Loucy (cell line): ENCODE data around the gene GOLGA1.

Experiments
- EZH2phosphoT487 ChIP-seq: fragments of 200-600 bp; IDR thresholded peaks from 2 replicates; pipeline ENCODE4 v1.6.1; 2018; ENCODE audit warnings: antibody characterized with exemption, mild to moderate bottlenecking, moderate library complexity, borderline replicate concordance
- TF ChIP-seq, protein P1 (sequence below): fragments of 200-600 bp; sonication (generic); conservative IDR thresholded peaks from 2 replicates; pipeline ENCODE4 v1.5.1; 2014; ENCODE audit warnings: mild to moderate bottlenecking, antibody characterized with exemption, low read length

DNA sequence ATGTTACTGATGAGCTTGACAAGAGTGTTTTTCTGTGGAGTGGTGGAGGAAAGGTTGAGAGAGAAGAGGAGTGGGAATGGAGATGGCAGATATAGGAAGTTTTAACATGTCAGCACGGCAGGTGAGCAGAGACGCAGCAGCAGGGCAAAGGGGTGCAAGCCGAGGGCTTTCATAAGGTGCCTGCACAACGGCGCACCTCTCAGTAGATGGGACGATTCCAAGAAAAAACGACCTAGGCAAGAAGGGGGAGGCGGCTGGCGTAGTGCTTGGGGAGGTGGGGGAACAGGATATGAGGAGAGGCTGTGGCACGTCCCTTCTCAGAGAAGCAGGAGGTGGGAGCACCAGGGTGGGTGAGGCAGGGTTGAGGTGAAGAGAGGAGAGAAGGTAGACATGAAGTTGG, 54.4 kb downstream of the GOLGA1 start:
- TF ChIP-seq, protein P1, sequence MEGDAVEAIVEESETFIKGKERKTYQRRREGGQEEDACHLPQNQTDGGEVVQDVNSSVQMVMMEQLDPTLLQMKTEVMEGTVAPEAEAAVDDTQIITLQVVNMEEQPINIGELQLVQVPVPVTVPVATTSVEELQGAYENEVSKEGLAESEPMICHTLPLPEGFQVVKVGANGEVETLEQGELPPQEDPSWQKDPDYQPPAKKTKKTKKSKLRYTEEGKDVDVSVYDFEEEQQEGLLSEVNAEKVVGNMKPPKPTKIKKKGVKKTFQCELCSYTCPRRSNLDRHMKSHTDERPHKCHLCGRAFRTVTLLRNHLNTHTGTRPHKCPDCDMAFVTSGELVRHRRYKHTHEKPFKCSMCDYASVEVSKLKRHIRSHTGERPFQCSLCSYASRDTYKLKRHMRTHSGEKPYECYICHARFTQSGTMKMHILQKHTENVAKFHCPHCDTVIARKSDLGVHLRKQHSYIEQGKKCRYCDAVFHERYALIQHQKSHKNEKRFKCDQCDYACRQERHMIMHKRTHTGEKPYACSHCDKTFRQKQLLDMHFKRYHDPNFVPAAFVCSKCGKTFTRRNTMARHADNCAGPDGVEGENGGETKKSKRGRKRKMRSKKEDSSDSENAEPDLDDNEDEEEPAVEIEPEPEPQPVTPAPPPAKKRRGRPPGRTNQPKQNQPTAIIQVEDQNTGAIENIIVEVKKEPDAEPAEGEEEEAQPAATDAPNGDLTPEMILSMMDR = no peak
- no peak for TF ChIP-seq EZH2phosphoT487
